ENCODE results near the gene ERGIC3. TPM values are rescaled to one million over a fixed set of nuclear protein-coding genes. Genes with fewer than 3 reads are reported as not detected.
A peak's percentile ranks its signal among the peaks of the same experiment; 100 is the strongest.

ERGIC3 gene
- total and polyA plus RNA-seq, 2 of the 13 experiments (the other 11 are each of a cell fraction or from before 2014, with no cell fraction given): 407 to 670 TPM

DNA sequence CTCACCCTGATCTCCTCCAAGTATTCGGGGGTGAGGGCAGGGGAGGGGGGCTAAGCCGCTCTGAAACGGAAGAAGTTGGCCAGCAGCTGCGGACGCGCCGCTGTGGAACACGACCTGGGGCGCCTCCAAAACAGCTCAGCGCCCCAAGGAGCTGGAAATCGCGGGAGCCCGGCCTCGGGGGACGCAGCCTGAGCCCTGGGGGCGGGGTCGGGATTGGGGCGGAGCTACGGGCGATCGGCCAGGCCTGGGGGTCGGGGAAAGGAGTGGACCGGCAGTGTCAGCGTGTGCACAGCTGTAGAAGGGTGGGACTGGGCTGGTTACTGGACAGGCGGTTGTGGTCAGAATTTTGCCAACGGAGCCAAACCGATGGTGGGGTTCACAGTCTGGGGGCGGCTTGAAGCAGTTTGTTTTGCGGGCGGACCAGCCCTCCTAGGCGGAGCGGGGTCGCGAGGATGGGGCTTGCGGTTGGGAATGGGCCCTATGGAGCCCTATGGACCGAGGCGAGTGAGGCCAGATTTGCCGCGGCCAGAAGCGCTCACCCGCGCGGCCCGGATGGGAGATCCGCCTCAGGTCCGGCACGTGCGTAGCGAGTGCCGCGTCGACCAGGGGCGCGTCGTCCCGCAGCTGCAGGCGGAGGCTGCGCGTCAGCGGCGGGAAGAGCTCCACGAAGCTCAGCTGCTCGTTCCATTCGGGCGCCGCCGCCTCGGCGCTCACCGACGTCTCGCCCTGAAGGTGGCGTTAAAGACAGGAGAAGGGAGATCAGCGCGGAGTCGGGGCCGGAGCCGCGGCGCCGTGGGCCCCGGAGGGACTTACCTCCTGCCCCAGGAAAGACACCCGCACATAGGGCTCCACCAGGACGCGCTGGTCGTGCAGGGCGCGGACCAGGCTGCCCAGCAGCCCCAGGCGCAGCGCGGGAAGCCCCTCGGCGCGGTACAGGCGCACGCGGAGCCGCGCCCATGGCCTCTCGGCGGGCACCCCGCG, 59.4 kb downstream of the ERGIC3 start (continued):
- TF ChIP-seq, protein P1, sequence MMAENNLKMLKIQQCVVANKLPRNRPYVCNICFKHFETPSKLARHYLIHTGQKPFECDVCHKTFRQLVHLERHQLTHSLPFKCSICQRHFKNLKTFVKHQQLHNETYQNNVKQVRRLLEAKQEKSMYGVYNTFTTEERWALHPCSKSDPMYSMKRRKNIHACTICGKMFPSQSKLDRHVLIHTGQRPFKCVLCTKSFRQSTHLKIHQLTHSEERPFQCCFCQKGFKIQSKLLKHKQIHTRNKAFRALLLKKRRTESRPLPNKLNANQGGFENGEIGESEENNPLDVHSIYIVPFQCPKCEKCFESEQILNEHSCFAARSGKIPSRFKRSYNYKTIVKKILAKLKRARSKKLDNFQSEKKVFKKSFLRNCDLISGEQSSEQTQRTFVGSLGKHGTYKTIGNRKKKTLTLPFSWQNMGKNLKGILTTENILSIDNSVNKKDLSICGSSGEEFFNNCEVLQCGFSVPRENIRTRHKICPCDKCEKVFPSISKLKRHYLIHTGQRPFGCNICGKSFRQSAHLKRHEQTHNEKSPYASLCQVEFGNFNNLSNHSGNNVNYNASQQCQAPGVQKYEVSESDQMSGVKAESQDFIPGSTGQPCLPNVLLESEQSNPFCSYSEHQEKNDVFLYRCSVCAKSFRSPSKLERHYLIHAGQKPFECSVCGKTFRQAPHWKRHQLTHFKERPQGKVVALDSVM (CRISPR knock-in tag; IDR thresholded peaks at IDR 0.05): no peak
- TF ChIP-seq, protein P2, sequence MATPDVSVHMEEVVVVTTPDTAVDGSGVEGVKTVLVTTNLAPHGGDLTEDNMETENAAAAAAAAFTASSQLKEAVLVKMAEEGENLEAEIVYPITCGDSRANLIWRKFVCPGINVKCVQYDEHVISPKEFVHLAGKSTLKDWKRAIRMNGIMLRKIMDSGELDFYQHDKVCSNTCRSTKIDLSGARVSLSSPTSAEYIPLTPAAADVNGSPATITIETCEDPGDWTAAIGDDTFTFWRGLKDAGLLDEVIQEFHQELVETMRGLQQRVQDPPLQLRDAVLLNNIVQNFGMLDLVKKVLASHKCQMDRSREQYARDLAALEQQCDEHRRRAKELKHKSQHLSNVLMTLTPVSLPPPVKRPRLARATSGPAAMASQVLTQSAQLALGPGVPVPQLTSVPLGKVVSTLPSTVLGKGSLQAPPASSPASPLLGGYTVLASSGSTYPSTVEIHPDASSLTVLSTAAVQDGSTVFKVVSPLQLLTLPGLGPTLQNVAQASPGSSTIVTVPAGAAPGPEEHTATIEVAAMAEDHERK (CRISPR knock-in tag; IDR thresholded peaks at IDR 0.05; ENCODE audit: low read depth): no peak
- 0 out of 2 replicates have a peak, but pooled peaks have one; percentile 69 for TF ChIP-seq RNF2 (conservative IDR thresholded peaks at IDR 0.05; ENCODE audit: low read depth)
- no peak for TF ChIP-seq ZNF615 (CRISPR knock-in tag; IDR thresholded peaks at IDR 0.05; ENCODE audit: borderline replicate concordance)
- TF ChIP-seq, protein P3, sequence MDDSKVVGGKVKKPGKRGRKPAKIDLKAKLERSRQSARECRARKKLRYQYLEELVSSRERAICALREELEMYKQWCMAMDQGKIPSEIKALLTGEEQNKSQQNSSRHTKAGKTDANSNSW (CRISPR knock-in tag; IDR thresholded peaks at IDR 0.05; ENCODE audit: borderline replicate concordance): 0 out of 2 replicates have a peak, but pooled peaks have one; percentile 25
- no peak for TF ChIP-seq TOE1 (CRISPR knock-in tag; IDR thresholded peaks at IDR 0.05)
- TF ChIP-seq, protein P4, sequence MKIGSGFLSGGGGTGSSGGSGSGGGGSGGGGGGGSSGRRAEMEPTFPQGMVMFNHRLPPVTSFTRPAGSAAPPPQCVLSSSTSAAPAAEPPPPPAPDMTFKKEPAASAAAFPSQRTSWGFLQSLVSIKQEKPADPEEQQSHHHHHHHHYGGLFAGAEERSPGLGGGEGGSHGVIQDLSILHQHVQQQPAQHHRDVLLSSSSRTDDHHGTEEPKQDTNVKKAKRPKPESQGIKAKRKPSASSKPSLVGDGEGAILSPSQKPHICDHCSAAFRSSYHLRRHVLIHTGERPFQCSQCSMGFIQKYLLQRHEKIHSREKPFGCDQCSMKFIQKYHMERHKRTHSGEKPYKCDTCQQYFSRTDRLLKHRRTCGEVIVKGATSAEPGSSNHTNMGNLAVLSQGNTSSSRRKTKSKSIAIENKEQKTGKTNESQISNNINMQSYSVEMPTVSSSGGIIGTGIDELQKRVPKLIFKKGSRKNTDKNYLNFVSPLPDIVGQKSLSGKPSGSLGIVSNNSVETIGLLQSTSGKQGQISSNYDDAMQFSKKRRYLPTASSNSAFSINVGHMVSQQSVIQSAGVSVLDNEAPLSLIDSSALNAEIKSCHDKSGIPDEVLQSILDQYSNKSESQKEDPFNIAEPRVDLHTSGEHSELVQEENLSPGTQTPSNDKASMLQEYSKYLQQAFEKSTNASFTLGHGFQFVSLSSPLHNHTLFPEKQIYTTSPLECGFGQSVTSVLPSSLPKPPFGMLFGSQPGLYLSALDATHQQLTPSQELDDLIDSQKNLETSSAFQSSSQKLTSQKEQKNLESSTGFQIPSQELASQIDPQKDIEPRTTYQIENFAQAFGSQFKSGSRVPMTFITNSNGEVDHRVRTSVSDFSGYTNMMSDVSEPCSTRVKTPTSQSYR (CRISPR knock-in tag; IDR thresholded peaks at IDR 0.05; ENCODE audit: borderline replicate concordance): no peak
- TF ChIP-seq, protein P5, sequence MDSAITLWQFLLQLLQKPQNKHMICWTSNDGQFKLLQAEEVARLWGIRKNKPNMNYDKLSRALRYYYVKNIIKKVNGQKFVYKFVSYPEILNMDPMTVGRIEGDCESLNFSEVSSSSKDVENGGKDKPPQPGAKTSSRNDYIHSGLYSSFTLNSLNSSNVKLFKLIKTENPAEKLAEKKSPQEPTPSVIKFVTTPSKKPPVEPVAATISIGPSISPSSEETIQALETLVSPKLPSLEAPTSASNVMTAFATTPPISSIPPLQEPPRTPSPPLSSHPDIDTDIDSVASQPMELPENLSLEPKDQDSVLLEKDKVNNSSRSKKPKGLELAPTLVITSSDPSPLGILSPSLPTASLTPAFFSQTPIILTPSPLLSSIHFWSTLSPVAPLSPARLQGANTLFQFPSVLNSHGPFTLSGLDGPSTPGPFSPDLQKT (CRISPR knock-in tag; IDR thresholded peaks at IDR 0.05; ENCODE audit: borderline replicate concordance): peak; percentile 72; the same call in 1 of the 2 replicates
- TF ChIP-seq ZNF333 (CRISPR knock-in tag; IDR thresholded peaks at IDR 0.05; ENCODE audit: borderline replicate concordance): no peak
- TF ChIP-seq, protein P6, sequence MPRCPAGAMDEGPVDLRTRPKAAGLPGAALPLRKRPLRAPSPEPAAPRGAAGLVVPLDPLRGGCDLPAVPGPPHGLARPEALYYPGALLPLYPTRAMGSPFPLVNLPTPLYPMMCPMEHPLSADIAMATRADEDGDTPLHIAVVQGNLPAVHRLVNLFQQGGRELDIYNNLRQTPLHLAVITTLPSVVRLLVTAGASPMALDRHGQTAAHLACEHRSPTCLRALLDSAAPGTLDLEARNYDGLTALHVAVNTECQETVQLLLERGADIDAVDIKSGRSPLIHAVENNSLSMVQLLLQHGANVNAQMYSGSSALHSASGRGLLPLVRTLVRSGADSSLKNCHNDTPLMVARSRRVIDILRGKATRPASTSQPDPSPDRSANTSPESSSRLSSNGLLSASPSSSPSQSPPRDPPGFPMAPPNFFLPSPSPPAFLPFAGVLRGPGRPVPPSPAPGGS (CRISPR knock-in tag; IDR thresholded peaks at IDR 0.05): peak; percentile 89; the same call in 1 of the 2 replicates
- TF ChIP-seq SALL1 (CRISPR knock-in tag; IDR thresholded peaks at IDR 0.05): peak; percentile 85
